Activated CD8-positive, alpha-beta memory T cell treated with anti-CD3 and anti-CD28 coated beads for 24 hours (primary cell): ENCODE measurements around the gene PSME3.

Experiments
- DNase-seq: peaks from one replicate; pipeline ENCODE4 v3.0.0-alpha.2; 2020

PSME3 gene

GRCh38 chr17:42818379-42818778 is 14.8 kb upstream of the PSME3 start:
- DNase-seq: no peak

GRCh38 chr17:42819939-42820535 is 13.2 kb upstream of the PSME3 start:
- peak; percentile 80 for DNase-seq

GRCh38 chr17:42821176-42821575 is 12.0 kb upstream of the PSME3 start:
- DNase-seq: no peak

GRCh38 chr17:42827472-42827871 is 5.7 kb upstream of the PSME3 start:
- no peak for DNase-seq

- no peak for DNase-seq
Measured at GRCh38 chr17:42830971-42831370, 2.2 kb upstream of the PSME3 start.

- no peak for DNase-seq
Measured at GRCh38 chr17:42832213-42832933, 824 bp upstream of the PSME3 start.

- DNase-seq: no peak
Measured at GRCh38 chr17:42833767-42834422, 698 bp downstream of the PSME3 start.

GRCh38 chr17:42835732-42836131 is 2.5 kb downstream of the PSME3 start:
- DNase-seq: no peak

- no peak for DNase-seq
Measured at GRCh38 chr17:42841975-42842685, 8.9 kb downstream of the PSME3 start.

- DNase-seq: no peak
Measured at GRCh38 chr17:42843358-42843934, 10.2 kb downstream of the PSME3 start.

- no peak for DNase-seq
Measured at GRCh38 chr17:42844271-42844670, 11.1 kb downstream of the PSME3 start, which contains the start of gene AOC2. Gene AOC2, plus strand, starts transcription at chr17:42844580. Its CDS starts 47 bp downstream, at chr17:42844627.

GRCh38 chr17:42844761-42845555 is 11.8 kb downstream of the PSME3 start:
- no peak for DNase-seq

GRCh38 chr17:42845556-42845917 is 12.3 kb downstream of the PSME3 start:
- no peak for DNase-seq

- DNase-seq: peak; percentile 63
Measured at GRCh38 chr17:42845918-42846593, 12.9 kb downstream of the PSME3 start.

GRCh38 chr17:42846594-42847280 is 13.5 kb downstream of the PSME3 start:
- DNase-seq: no peak

GRCh38 chr17:42848093-42848492 is 14.9 kb downstream of the PSME3 start:
- no peak for DNase-seq

GRCh38 chr17:42849031-42849430 is 15.8 kb downstream of the PSME3 start:
- no peak for DNase-seq

- no peak for DNase-seq
Measured at GRCh38 chr17:42849451-42850181, 16.4 kb downstream of the PSME3 start.

GRCh38 chr17:42850954-42851353 is 17.8 kb downstream of the PSME3 start, which contains the start of gene AOC3:
Gene AOC3, plus strand, starts transcription at chr17:42851199. Its CDS starts 145 bp downstream, at chr17:42851344.
- DNase-seq: no peak
